ENCODE data around the gene ZBTB20. TPM values are rescaled to one million over a fixed set of nuclear protein-coding genes. Genes with fewer than 3 reads are reported as not detected.

The ZBTB20 gene
- total and polyA plus RNA-seq, 5 donors from 2014 or later: 10.1 to 58.2 (median 13.2) TPM

GRCh38 chr3:115169808-115170207, 22.7 kb upstream of the ZBTB20 start:
- H3K27me3 ChIP-seq (ENCODE audit: control insufficient read depth, insufficient read depth, low read length): no peaks in the 10 kb centered on the region
- no peaks in the 10 kb centered on the region for H3K27me3 Mint-ChIP-seq
- no peak overlapping the region for H3K4me3 ChIP-seq (ENCODE audit: low read depth, low read length)
- H3K9me3 Mint-ChIP-seq: no peaks in the 10 kb centered on the region
- H3K36me3 Mint-ChIP-seq: no peaks in the 10 kb centered on the region
- no peak overlapping the region for H3K27ac Mint-ChIP-seq
- DNase-seq: peak in 1 of 3 donors; percentile 33
- H3K9me3 ChIP-seq (ENCODE audit: control insufficient read depth in 2 of 2, low read length in 2 of 2): no peaks in the 10 kb centered on the region
- H3K4me1 ChIP-seq (ENCODE audit: control insufficient read depth, insufficient read depth, low read length, poor library complexity, severe bottlenecking): peaks cover 11% of the 10 kb centered on the region
- H3K27ac ChIP-seq (ENCODE audit: insufficient read depth, low read length, poor library complexity, severe bottlenecking): no peak overlapping the region
- H3K4me1 Mint-ChIP-seq: peaks cover 0 to 12% (median 11%) of the 10 kb centered on the region in 4 donors
- H3K4me3 Mint-ChIP-seq: no peak overlapping the region
- no peaks in the 10 kb centered on the region for H3K36me3 ChIP-seq (ENCODE audit: control insufficient read depth, insufficient read depth, low read length)
- ATAC-seq (ENCODE audit: low read depth in 2 of 2): no peak

- ATAC-seq (ENCODE audit: low read depth in 2 of 2) (peak in 1 of 2 donors; percentile 35), DNase-seq (peak in 1 of 3 donors; percentile 40)
- Mint-ChIP-seq H3K4me1 (peaks cover 10 to 32% (median 25%) of the 10 kb centered on the region in 4 donors), H3K27ac (peak overlapping the region; percentile 20 to 81 (median 77)), H3K9me3 (no peaks in the 10 kb centered on the region), H3K4me3 (peak overlapping the region in 1 of 4 donors; percentile 24), H3K36me3 (no peaks in the 10 kb centered on the region), H3K27me3 (no peaks in the 10 kb centered on the region)
- Histone ChIP-seq H3K4me1 (ENCODE audit: control insufficient read depth, insufficient read depth, low read length, poor library complexity, severe bottlenecking) (peaks cover 24% of the 10 kb centered on the region), H3K27me3 (ENCODE audit: control insufficient read depth, insufficient read depth, low read length) (no peaks in the 10 kb centered on the region), H3K27ac (ENCODE audit: insufficient read depth, low read length, poor library complexity, severe bottlenecking) (no peak overlapping the region), H3K9me3 (ENCODE audit: control insufficient read depth in 2 of 2, low read length in 2 of 2) (no peaks in the 10 kb centered on the region), H3K36me3 (ENCODE audit: control insufficient read depth, insufficient read depth, low read length) (no peaks in the 10 kb centered on the region), H3K4me3 (ENCODE audit: low read depth, low read length) (peak overlapping the region; percentile 5)
Observed at GRCh38 chr3:115165701-115166100, 18.6 kb upstream of the ZBTB20 start.

DNA sequence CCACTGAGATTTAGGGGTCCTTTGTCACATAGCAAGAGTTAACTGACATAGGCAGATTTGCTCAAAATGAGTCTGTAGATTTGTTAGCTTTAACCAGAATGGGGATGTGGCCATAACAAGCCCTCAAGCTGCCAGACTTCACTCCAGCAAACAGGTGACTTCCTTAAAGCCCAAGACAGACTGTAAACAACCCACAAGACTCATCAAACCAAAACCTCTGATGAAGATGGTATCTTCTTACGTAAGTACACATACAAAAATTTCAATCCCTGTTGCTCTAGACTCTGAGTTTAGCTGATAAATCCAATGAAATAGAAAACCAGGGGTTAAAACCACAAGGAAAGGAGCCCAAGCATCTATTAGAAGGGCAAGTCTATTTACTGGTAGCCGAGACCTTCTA, 18.2 kb upstream of the ZBTB20 start:
- Mint-ChIP-seq H3K4me3 (peak overlapping the region in 2 of 4 donors; percentile 24 to 33), H3K36me3 (no peaks in the 10 kb centered on the region), H3K27ac (peak overlapping the region; percentile 20 to 81 (median 77)), H3K9me3 (no peaks in the 10 kb centered on the region), H3K27me3 (no peaks in the 10 kb centered on the region), H3K4me1 (peaks cover 10 to 34% (median 28%) of the 10 kb centered on the region in 4 donors)
- Histone ChIP-seq H3K4me3 (ENCODE audit: low read depth, low read length) (peak overlapping the region; percentile 5), H3K27me3 (ENCODE audit: control insufficient read depth, insufficient read depth, low read length) (no peaks in the 10 kb centered on the region), H3K36me3 (ENCODE audit: control insufficient read depth, insufficient read depth, low read length) (no peaks in the 10 kb centered on the region), H3K27ac (ENCODE audit: insufficient read depth, low read length, poor library complexity, severe bottlenecking) (no peak overlapping the region), H3K9me3 (ENCODE audit: control insufficient read depth in 2 of 2, low read length in 2 of 2) (no peaks in the 10 kb centered on the region), H3K4me1 (ENCODE audit: control insufficient read depth, insufficient read depth, low read length, poor library complexity, severe bottlenecking) (peaks cover 24% of the 10 kb centered on the region)
- ATAC-seq (ENCODE audit: low read depth in 2 of 2) (peak; percentile 64 to 77), DNase-seq (peak in 2 of 3 donors; percentile 31 to 59)

GRCh38 chr3:115164374-115165221, 17.5 kb upstream of the ZBTB20 start:
- Mint-ChIP-seq H3K27me3 (no peaks in the 10 kb centered on the region), H3K4me3 (peak overlapping the region in 2 of 4 donors; percentile 13 to 50), H3K27ac (peak overlapping the region; percentile 20 to 81 (median 77)), H3K4me1 (peaks cover 10 to 35% (median 29%) of the 10 kb centered on the region in 4 donors), H3K9me3 (no peaks in the 10 kb centered on the region), H3K36me3 (no peaks in the 10 kb centered on the region)
- DNase-seq (peak in 1 of 3 donors; percentile 54), ATAC-seq (ENCODE audit: low read depth in 2 of 2) (peak; percentile 41 to 53)
- peaks cover 24% of the 10 kb centered on the region for H3K4me1 ChIP-seq (ENCODE audit: control insufficient read depth, insufficient read depth, low read length, poor library complexity, severe bottlenecking)
- no peaks in the 10 kb centered on the region for H3K36me3 ChIP-seq (ENCODE audit: control insufficient read depth, insufficient read depth, low read length)
- peak overlapping the region; percentile 33 for H3K4me3 ChIP-seq (ENCODE audit: low read depth, low read length)
- no peak overlapping the region for H3K27ac ChIP-seq (ENCODE audit: insufficient read depth, low read length, poor library complexity, severe bottlenecking)
- H3K27me3 ChIP-seq (ENCODE audit: control insufficient read depth, insufficient read depth, low read length): no peaks in the 10 kb centered on the region
- H3K9me3 ChIP-seq (ENCODE audit: control insufficient read depth in 2 of 2, low read length in 2 of 2): no peaks in the 10 kb centered on the region

DNA sequence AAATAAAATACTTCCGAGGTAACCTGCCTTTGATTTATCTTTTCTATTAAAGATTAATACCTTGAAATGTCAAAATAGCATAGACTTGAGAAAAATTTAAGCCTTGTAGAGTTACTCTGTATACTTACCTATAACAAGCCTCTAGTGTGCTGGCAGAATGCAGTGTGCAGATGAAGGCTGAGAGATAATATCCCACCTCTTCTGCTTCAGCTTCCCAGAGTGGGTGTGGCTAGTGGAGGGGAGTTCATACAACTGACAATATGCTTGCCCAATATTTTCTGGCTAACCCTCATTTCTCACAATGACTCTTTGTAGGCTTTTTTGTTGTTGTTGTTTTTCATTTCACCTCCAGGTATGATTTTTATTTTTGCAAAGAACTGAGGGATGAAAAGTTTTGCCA, 15.7 kb upstream of the ZBTB20 start:
- Histone ChIP-seq H3K4me1 (ENCODE audit: control insufficient read depth, insufficient read depth, low read length, poor library complexity, severe bottlenecking) (peaks cover 24% of the 10 kb centered on the region), H3K9me3 (ENCODE audit: control insufficient read depth in 2 of 2, low read length in 2 of 2) (no peaks in the 10 kb centered on the region), H3K27ac (ENCODE audit: insufficient read depth, low read length, poor library complexity, severe bottlenecking) (no peak overlapping the region), H3K4me3 (ENCODE audit: low read depth, low read length) (no peak overlapping the region), H3K27me3 (ENCODE audit: control insufficient read depth, insufficient read depth, low read length) (no peaks in the 10 kb centered on the region), H3K36me3 (ENCODE audit: control insufficient read depth, insufficient read depth, low read length) (no peaks in the 10 kb centered on the region)
- Mint-ChIP-seq H3K36me3 (no peaks in the 10 kb centered on the region), H3K4me3 (no peak overlapping the region), H3K27ac (no peak overlapping the region), H3K27me3 (no peaks in the 10 kb centered on the region), H3K4me1 (peaks cover 10 to 35% (median 29%) of the 10 kb centered on the region in 4 donors), H3K9me3 (peaks cover 0 to 3% (median 0%) of the 10 kb centered on the region in 7 donors)
- ATAC-seq (ENCODE audit: low read depth in 2 of 2): no peak
- DNase-seq: no peak

DNA sequence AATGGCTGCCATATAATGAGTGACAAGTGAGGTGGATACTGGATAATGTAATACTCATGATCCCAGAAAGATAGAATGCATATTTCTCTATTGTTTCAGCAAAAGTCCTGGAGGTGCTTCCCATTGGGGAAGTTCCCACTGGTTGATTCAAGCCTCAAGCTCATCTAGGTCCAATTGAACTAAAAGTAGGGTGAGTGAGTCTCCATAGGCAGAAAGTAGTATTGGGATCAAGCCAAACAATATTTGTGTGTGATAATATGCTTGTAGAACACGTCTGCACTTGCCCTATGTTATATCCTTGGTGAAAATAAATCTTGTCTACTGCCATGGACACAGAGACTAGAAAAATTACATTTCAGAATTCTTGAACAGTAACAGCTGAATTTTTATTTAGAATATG, 14.8 kb upstream of the ZBTB20 start:
- H3K4me1 ChIP-seq (ENCODE audit: control insufficient read depth, insufficient read depth, low read length, poor library complexity, severe bottlenecking): peaks cover 24% of the 10 kb centered on the region
- DNase-seq (no peak), ATAC-seq (ENCODE audit: low read depth in 2 of 2) (no peak)
- Mint-ChIP-seq H3K4me3 (no peak overlapping the region), H3K4me1 (peaks cover 10 to 35% (median 29%) of the 10 kb centered on the region in 4 donors), H3K27me3 (no peaks in the 10 kb centered on the region), H3K27ac (peak overlapping the region in 1 of 3 donors; percentile 44), H3K36me3 (peaks cover 4% of the 10 kb centered on the region), H3K9me3 (peaks cover 0 to 5% (median 0%) of the 10 kb centered on the region in 7 donors)
- H3K9me3 ChIP-seq (ENCODE audit: control insufficient read depth in 2 of 2, low read length in 2 of 2): no peaks in the 10 kb centered on the region
- H3K27ac ChIP-seq (ENCODE audit: insufficient read depth, low read length, poor library complexity, severe bottlenecking): no peak overlapping the region
- H3K4me3 ChIP-seq (ENCODE audit: low read depth, low read length): no peak overlapping the region
- no peaks in the 10 kb centered on the region for H3K36me3 ChIP-seq (ENCODE audit: control insufficient read depth, insufficient read depth, low read length)
- H3K27me3 ChIP-seq (ENCODE audit: control insufficient read depth, insufficient read depth, low read length): no peaks in the 10 kb centered on the region

DNA sequence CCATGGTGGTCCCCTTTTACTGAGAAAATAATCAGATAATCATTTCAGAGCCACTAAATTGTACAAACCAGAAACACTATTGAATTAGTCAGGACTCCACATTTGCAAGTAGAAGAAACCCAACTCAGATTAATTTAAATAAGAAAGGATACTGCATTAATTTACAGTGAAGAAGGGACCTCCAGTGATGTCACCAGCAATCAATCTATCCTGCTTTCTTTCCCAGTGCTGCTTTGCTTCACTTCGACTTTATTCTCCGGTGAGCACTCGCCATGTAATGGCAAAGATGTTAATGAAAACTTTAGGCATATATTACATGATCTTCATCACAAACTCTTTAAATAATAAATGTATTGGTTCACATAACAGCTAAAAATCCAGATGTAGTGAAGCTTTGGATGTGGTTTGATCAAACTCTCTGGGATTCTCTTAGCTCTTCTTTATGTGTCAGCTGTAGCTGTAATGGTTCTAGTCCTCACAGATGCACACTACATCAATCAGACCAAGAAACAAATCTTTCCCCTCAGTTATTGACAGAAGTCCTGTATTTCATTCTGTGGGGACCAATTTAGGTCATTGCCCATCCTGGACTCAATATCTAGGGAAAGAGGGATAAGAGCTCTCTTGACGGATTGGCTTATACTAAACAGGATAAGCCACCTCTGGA, 14.2 kb upstream of the ZBTB20 start:
- no peak for ATAC-seq (ENCODE audit: low read depth in 2 of 2)
- no peak overlapping the region for H3K27ac ChIP-seq (ENCODE audit: insufficient read depth, low read length, poor library complexity, severe bottlenecking)

More for the DNA sequence above, 14.2 kb upstream of the ZBTB20 start:
- H3K4me3 Mint-ChIP-seq: no peak overlapping the region
- H3K4me1 Mint-ChIP-seq: peaks cover 10 to 35% (median 29%) of the 10 kb centered on the region in 4 donors
- H3K27me3 Mint-ChIP-seq: no peaks in the 10 kb centered on the region
- H3K27me3 ChIP-seq (ENCODE audit: control insufficient read depth, insufficient read depth, low read length): no peaks in the 10 kb centered on the region
- H3K4me1 ChIP-seq (ENCODE audit: control insufficient read depth, insufficient read depth, low read length, poor library complexity, severe bottlenecking): peaks cover 24% of the 10 kb centered on the region
- peaks cover 5% of the 10 kb centered on the region for H3K36me3 Mint-ChIP-seq
- H3K27ac Mint-ChIP-seq: peak overlapping the region in 1 of 3 donors; percentile 44
- H3K9me3 Mint-ChIP-seq: peaks cover 0 to 5% (median 0%) of the 10 kb centered on the region in 7 donors
- no peaks in the 10 kb centered on the region for H3K36me3 ChIP-seq (ENCODE audit: control insufficient read depth, insufficient read depth, low read length)
- H3K9me3 ChIP-seq (ENCODE audit: control insufficient read depth in 2 of 2, low read length in 2 of 2): no peaks in the 10 kb centered on the region
- H3K4me3 ChIP-seq (ENCODE audit: low read depth, low read length): no peak overlapping the region
- DNase-seq: no peak

Measured in CD4-positive, CD25-positive, alpha-beta regulatory T cell (primary cell).